Omental fat pad (tissue), 4 donors: ENCODE data around the gene CFAP43. TPM values are rescaled to one million over a fixed set of nuclear protein-coding genes. Genes with fewer than 3 reads are reported as not detected.
"Not testable (repeated sequence)": the region's sequence is repeated elsewhere in the genome, so short reads cannot be mapped to it uniquely, and the experiment has no call there.

ENCODE experiments used
- ATAC-seq: fragments of 150-250 bp; one replicate; pipeline ENCODE4 v1.9.1; 2016; ENCODE audit warnings: mild to moderate bottlenecking, moderate library complexity; ENCODE audit not compliant: low FRiP score
- DNase-seq: peaks from one replicate; pipeline ENCODE4 v3.0.0-alpha.2; 2019; ENCODE audit warnings: low spot score
- CTCF ChIP-seq, 3 donors: fragments of 450-650 bp; IDR thresholded peaks; one replicate each; pipeline ENCODE4 v1.5.1; 2016 to 2017; ENCODE audit warnings: antibody characterized with exemption in 3 of 3, mild to moderate bottlenecking in 3 of 3, moderate library complexity in 2 of 3
- total RNA-seq, 4 donors: library from RNA; depleted of rRNA; stranded (reverse); fragments of >200 nt; gene quantifications; one replicate each; pipeline ENCODE4 v1.1.0, GENCODE V29; 2016

Gene CFAP43
- total RNA-seq, 4 donors from 2014 or later: 0.38 to 0.84 (median 0.60) TPM; not detected in 1

- DNase-seq (no peak), ATAC-seq (no peak)
- no peak for TF ChIP-seq CTCF (IDR thresholded peaks at IDR 0.05)
Observed at GRCh38 chr10:104250371-104250770, 18.2 kb upstream of the CFAP43 start.

GRCh38 chr10:104248931-104249330 lies 16.8 kb upstream of the CFAP43 start:
- not testable (repeated sequence) for ATAC-seq, DNase-seq

GRCh38 chr10:104247513-104248146 lies 15.5 kb upstream of the CFAP43 start:
- TF ChIP-seq CTCF (IDR thresholded peaks at IDR 0.05): no peak
- no peak for DNase-seq
- ATAC-seq: no peak

DNA sequence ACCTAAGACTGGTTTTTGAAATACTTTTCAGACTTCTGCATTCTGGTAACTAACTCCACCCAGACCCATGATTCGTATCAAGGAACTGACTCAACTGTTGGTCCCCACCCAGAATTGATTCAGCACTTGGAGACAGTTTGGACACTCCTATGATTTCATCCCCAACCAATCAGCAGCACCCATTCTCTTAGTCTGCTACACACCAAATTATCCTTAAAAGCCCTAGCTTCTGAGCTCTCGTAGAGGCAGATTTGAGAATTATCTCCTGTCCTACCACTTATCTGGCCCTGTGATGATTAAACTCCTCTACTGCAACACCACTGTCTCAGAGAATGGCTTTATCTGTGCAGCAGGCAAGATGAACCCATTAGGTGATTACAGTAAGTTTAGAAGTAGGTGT lies 14.8 kb upstream of the CFAP43 start:
- ATAC-seq (peak; percentile 44), DNase-seq (no peak)
- TF ChIP-seq CTCF (IDR thresholded peaks at IDR 0.05): no peak

DNA sequence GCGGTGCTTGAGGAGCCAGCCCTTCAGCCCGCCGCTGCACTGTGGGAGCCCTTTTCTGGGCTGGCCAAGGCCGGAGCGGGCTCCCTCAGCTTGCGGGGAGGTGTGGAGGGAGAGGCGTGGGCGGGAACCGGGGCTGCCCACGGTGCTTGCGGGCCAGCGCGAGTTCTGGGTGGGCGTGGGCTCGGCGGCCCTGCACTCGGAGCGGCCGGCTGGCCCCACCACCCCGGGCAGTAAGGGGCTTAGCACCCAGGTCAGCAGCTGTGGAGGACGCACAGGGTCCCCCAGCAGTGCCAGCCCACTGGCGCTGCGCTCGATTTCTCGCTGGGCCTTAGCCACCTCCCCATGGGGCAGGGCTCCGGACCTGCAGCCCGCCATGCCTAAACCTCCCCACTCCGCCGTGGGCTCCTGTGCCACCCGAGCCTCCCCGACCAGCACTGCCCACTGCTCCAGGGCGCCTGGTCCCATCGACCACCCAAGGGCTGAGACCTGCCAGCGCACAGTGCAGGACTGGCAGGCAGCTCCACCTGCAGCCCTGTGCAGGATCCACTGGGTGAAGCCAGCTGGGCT lies 13.0 kb upstream of the CFAP43 start:
- DNase-seq (no peak), ATAC-seq (no peak)
- TF ChIP-seq CTCF (IDR thresholded peaks at IDR 0.05): no peak

DNA sequence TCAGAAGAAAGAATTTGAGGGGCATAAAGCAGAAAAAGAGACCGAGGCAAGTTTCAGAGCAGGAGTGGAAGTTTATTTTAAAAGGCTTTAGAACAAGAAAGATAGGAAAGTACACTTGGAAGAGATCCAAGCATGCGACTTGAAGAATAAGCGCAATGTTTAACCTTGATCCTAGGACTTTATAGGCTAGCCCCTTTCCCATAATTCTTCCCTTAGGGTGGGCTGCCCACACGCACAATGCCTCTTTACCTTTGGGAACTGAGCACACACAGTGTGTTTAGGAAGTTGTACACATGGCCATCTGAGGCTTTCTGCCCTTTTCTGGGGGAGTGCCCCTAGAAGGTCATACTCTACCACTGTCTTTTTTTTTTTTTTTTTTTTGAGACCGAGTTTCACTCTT lies 11.3 kb upstream of the CFAP43 start:
- no peak for TF ChIP-seq CTCF (IDR thresholded peaks at IDR 0.05)
- DNase-seq: no peak
- ATAC-seq: no peak

DNA sequence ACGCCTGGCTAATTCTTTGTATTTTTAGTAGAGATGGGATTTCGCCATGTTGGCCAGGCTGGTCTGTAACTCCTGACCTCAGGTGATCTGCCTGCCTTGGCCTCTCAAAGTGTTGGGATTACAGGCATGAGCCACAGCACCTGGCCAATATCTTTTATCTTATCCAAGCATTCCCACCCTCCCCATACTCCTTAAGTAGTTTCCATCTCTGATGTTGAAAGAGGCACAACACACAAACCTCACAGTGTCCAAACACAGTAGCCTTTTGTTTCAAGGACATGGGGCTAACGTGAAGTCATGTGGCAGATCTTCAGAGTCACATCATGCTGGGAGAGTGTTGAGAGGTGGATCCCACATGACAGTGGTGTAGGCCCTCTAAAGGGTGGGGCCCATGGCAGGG lies 10.8 kb upstream of the CFAP43 start:
- not testable (repeated sequence) for DNase-seq, ATAC-seq

DNA sequence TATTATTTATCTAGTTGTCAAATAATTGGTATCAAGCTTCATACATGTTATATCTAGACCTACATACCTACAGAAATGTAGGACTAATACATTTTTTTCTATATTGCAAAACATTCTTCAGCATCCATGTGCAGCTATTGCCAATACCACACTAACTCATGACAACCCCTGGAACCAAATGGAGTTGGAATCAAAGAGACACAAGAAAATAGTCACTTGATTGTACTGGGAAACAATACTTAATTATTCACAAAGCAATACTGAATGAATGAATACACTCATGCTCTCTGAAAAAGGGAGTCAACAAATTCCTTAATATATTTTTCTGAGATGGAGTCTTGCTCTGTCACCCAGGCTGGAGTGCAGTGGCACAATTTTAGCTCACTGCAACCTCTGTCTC lies 10.4 kb upstream of the CFAP43 start:
- no peak for TF ChIP-seq CTCF (IDR thresholded peaks at IDR 0.05)
- ATAC-seq (no peak), DNase-seq (no peak)
